Occipital lobe (tissue), 2 donors: ENCODE results near the gene BBLN. TPM values are rescaled to one million over a fixed set of nuclear protein-coding genes. Genes with fewer than 3 reads are reported as not detected.

Experiments used
- DNase-seq: peaks from one replicate; lab custom pipeline; 2025; lab: John Stamatoyannopoulos, UW
- total RNA-seq: library from RNA; depleted of rRNA; stranded (reverse); fragments of >200 nt; gene quantifications from one replicate; pipeline ENCODE4 v1.2.3, GENCODE V29; 2014

The BBLN gene
- total RNA-seq, 1 donor from 2014 or later = 32.6 TPM

- no peak for DNase-seq
Observed at GRCh38 chr9:128144239-128145181, 15.6 kb upstream of the BBLN start.

GRCh38 chr9:128145536-128145935 is 14.5 kb upstream of the BBLN start:
- DNase-seq = no peak

- DNase-seq = no peak
Observed at GRCh38 chr9:128145951-128146351, 14.1 kb upstream of the BBLN start.

GRCh38 chr9:128146591-128147120 is 13.4 kb upstream of the BBLN start:
- DNase-seq = no peak

GRCh38 chr9:128148509-128149000 is 11.5 kb upstream of the BBLN start:
- no peak for DNase-seq

- no peak for DNase-seq
Observed at GRCh38 chr9:128149001-128149701, 10.9 kb upstream of the BBLN start, which contains the start of gene LCN2. Gene LCN2 (plus strand): TSS chr9:128149453. CDS start chr9:128149526, 73 bp downstream.

GRCh38 chr9:128149951-128150593 is 10.0 kb upstream of the BBLN start:
- DNase-seq = no peak

- DNase-seq = no peak
Observed at GRCh38 chr9:128150594-128151308, 9.3 kb upstream of the BBLN start.

- DNase-seq = no peak
Observed at GRCh38 chr9:128151309-128152132, 8.5 kb upstream of the BBLN start.

- DNase-seq = no peak
Observed at GRCh38 chr9:128152133-128153059, 7.7 kb upstream of the BBLN start.

GRCh38 chr9:128153060-128153946 is 6.8 kb upstream of the BBLN start:
- DNase-seq = no peak

- no peak for DNase-seq
Observed at GRCh38 chr9:128153947-128154695, 5.9 kb upstream of the BBLN start.

- no peak for DNase-seq
Observed at GRCh38 chr9:128155736-128156500, 4.1 kb upstream of the BBLN start.

GRCh38 chr9:128159522-128159783 is 612 bp upstream of the BBLN start:
- DNase-seq = no peak

GRCh38 chr9:128160603-128160987 is 530 bp downstream of the BBLN start:
- peak; percentile 29 for DNase-seq

- DNase-seq = no peak
Observed at GRCh38 chr9:128161215-128161902, 1.3 kb downstream of the BBLN start.
